ENCODE data around the gene TTC34.
"Not testable (repeated sequence)": the region's sequence is repeated elsewhere in the genome, so short reads cannot be mapped to it uniquely, and the experiment has no call there.

The TTC34 gene

DNA sequence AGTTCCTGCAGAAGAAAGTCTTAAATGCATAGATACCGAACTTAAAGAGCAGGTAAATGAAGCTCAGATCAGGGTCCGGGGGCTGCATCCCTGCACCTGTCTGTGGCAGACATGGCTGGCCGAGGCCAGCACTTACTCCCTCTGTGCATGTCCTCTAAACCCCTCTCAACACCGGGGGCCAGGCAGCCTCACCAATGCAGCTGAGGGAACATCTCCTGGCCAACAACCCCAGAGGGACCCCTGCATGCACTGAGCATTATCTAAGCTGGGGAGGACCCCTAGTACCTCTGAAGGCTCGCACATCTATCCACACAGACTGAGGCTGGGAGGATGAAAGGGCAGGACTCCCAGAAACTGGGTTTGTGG lies 18.4 kb downstream of the TTC34 start:
- H3K4me3 ChIP-seq (ENCODE audit: extremely low read depth, insufficient read depth, low read length, poor library complexity, severe bottlenecking): no peak overlapping the region
- H3K27ac ChIP-seq (ENCODE audit: low read depth, low read length, severe bottlenecking): no peak overlapping the region
- H3K36me3 ChIP-seq (ENCODE audit: control insufficient read depth, insufficient read depth, low read length): no peaks in the 10 kb centered on the region
- 77 to 91% methylated on average over 3 to 4 of the region's 5 CpGs for WGBS, 2 experiments (ENCODE audit: insufficient coverage in 2 of 2)
- peaks cover 53% of the 10 kb centered on the region for H3K9me3 ChIP-seq (ENCODE audit: control insufficient read depth, low read length)
- no peaks in the 10 kb centered on the region for H3K4me1 ChIP-seq (ENCODE audit: control insufficient read depth, insufficient read depth, low read length, poor library complexity, severe bottlenecking)

DNA sequence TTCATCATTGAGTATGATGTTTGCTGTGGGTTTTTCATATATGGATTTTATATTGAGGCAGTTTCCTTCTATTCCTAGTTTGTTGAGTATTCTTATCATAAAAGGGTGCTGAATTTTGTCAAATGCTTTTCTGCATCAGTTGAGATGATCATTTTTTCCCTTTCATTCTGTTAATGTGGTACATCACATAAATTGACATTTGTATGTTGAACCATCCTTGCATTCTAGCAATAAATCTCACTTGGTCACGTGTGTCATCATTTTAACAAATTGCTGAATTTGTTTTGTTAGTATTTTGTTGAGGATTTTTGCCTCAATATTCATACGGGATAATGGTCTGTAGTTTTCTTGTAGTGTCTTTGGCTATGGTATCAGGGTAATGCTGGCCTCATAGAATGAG lies 19.9 kb downstream of the TTC34 start:
- Histone ChIP-seq H3K4me3 (ENCODE audit: extremely low read depth, insufficient read depth, low read length, poor library complexity, severe bottlenecking) (no peak overlapping the region), H3K9me3 (ENCODE audit: control insufficient read depth, low read length) (peaks cover 50% of the 10 kb centered on the region), H3K27ac (ENCODE audit: low read depth, low read length, severe bottlenecking) (no peak overlapping the region), H3K36me3 (ENCODE audit: control insufficient read depth, insufficient read depth, low read length) (no peaks in the 10 kb centered on the region), H3K4me1 (ENCODE audit: control insufficient read depth, insufficient read depth, low read length, poor library complexity, severe bottlenecking) (no peaks in the 10 kb centered on the region)
- WGBS, 2 experiments (ENCODE audit: insufficient coverage in 2 of 2): 50 to 75% methylated on average over 1 of the region's 2 CpGs

DNA sequence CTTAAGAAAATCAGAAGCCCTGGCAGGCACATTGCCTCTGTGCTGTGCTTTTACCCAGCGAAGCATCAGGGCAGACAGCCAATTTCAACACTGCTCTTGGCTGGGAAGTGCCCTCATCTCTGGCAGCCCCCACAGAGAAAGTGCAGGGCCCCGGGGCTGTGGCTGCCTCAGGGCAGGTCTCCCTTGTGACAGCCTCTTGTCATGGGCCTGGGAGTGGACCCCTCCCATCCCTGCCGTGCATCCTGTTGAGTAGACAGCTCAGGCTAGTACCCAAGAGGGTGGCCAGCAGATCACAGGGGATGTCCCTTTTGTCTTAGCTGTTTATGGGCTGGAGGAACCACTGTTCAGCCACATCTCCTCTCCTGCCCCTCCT lies 23.3 kb downstream of the TTC34 start:
- no peak overlapping the region for H3K27ac ChIP-seq (ENCODE audit: low read depth, low read length, severe bottlenecking)
- no peak overlapping the region for H3K4me3 ChIP-seq (ENCODE audit: extremely low read depth, insufficient read depth, low read length, poor library complexity, severe bottlenecking)
- peaks cover 44% of the 10 kb centered on the region for H3K9me3 ChIP-seq (ENCODE audit: control insufficient read depth, low read length)
- H3K4me1 ChIP-seq (ENCODE audit: control insufficient read depth, insufficient read depth, low read length, poor library complexity, severe bottlenecking): no peaks in the 10 kb centered on the region
- H3K36me3 ChIP-seq (ENCODE audit: control insufficient read depth, insufficient read depth, low read length): no peaks in the 10 kb centered on the region
- 42 to 46% methylated on average over 3 of the region's 3 CpGs for WGBS, 2 experiments (ENCODE audit: insufficient coverage in 2 of 2)

DNA sequence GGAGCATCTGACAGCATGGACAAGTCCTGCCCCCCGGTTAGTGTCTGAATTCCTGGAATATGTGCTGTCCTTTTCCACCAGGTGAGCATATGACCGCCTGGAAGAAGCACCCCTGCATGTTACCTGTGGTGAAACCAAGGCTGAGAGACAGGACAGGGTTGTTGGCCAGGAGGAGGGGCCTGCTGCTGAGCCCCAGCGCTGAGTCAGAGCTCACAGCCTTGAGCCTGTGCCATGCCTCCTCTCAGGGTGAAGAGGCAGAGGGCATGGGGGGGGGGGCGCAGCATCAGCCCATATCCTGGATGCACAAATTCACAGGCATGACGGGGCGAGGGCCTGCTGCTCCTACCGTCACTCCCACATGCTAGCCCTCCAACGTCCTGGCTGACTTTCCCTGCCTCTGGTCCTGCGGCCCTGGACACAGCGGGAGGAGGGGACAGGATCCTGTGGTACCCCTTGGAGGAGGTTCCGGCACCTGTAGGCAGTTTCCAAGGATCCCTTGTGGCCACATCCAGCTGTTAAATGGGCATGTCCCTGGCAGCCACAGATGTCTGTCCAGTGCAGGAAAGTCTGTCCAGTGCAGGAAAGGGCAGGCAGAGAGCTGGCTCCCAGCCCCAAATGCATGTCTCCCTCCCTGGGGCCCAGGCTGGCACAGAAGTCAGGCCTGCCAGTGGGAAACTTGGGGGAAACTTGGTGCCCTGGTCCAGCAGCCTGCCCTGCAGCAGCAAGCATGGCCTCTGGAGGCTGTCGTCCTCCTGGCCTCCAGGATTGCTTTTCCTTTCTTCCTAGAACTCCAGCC lies 23.9 kb downstream of the TTC34 start:
- WGBS, 2 experiments (ENCODE audit: insufficient coverage in 2 of 2): 49 to 58% methylated on average over 11 of the region's 12 CpGs
- no peaks in the 10 kb centered on the region for H3K4me1 ChIP-seq (ENCODE audit: control insufficient read depth, insufficient read depth, low read length, poor library complexity, severe bottlenecking)
- H3K27ac ChIP-seq (ENCODE audit: low read depth, low read length, severe bottlenecking): no peak overlapping the region
- no peaks in the 10 kb centered on the region for H3K36me3 ChIP-seq (ENCODE audit: control insufficient read depth, insufficient read depth, low read length)
- no peak overlapping the region for H3K4me3 ChIP-seq (ENCODE audit: extremely low read depth, insufficient read depth, low read length, poor library complexity, severe bottlenecking)
- H3K9me3 ChIP-seq (ENCODE audit: control insufficient read depth, low read length): peaks cover 38% of the 10 kb centered on the region

DNA sequence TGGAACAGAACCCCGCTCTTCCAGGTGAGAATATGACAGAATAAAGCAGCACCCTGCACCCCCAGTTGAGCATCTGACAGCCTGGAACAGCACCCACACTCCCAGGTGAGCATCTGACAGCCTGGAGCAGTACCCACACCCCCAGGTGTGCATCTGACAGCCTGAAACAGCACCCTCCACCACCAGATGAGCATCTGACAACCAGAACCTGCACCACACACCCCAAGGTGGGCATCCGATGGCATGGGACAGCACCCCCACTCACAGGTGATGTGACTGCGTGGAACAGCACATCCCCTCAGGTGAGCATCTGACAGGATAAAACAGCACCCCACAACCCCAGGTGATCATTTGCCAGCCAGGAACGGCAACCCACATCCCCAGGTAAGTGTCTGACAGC lies 26.2 kb downstream of the TTC34 start:
- peaks cover 21% of the 10 kb centered on the region for H3K9me3 ChIP-seq (ENCODE audit: control insufficient read depth, low read length)
- not testable (repeated sequence) for H3K4me3 ChIP-seq (ENCODE audit: extremely low read depth, insufficient read depth, low read length, poor library complexity, severe bottlenecking); H3K36me3 ChIP-seq (ENCODE audit: control insufficient read depth, insufficient read depth, low read length); H3K27ac ChIP-seq (ENCODE audit: low read depth, low read length, severe bottlenecking); H3K4me1 ChIP-seq (ENCODE audit: control insufficient read depth, insufficient read depth, low read length, poor library complexity, severe bottlenecking)
- WGBS, 2 experiments (ENCODE audit: insufficient coverage in 2 of 2): no CpG with 5 or more reads among the region's 4 CpGs

DNA sequence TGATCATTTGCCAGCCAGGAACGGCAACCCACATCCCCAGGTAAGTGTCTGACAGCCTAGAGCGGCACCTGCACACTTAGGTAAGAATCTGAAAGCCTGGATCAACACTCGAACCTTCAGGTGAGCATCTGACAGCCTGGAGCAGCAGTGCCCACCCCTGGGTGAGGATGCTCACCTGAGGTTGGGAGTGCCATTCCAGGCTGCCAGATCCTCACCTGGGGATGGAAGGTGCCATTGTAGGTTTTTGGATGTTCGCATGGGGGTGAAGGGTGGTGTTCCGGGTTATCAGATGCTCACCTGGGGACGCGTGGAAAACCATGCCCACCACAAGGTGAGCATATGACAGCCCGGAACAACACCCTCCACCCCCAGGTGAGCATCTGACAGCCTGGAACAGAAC lies 33.4 kb downstream of the TTC34 start:
- WGBS, 2 experiments (ENCODE audit: insufficient coverage in 2 of 2): no CpG with 5 or more reads among the region's 8 CpGs
- not testable (repeated sequence) for H3K4me1 ChIP-seq (ENCODE audit: control insufficient read depth, insufficient read depth, low read length, poor library complexity, severe bottlenecking); H3K4me3 ChIP-seq (ENCODE audit: extremely low read depth, insufficient read depth, low read length, poor library complexity, severe bottlenecking); H3K9me3 ChIP-seq (ENCODE audit: control insufficient read depth, low read length); H3K36me3 ChIP-seq (ENCODE audit: control insufficient read depth, insufficient read depth, low read length); H3K27ac ChIP-seq (ENCODE audit: low read depth, low read length, severe bottlenecking)

DNA sequence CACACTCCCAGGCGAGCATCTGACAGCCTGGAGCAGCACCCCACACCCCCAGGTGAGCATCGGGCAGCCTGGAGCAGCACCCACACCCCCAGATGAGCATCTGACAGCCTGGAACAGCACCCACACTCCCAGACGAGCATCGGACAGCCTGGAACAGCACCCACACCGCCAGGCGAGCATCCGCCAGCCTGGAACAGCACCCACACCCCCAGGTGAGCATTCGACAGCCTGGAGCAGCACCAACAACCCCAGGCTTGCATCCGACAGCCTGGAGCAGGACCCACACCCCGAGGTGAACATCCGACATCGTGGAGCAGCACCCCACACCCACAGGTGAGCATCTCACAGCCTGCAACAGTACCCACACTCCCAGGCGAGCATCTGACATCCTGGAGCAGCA lies 42.1 kb downstream of the TTC34 start:
- WGBS, 2 experiments (ENCODE audit: insufficient coverage in 2 of 2): 72 to 75% methylated on average over 5 of the region's 13 CpGs
- H3K36me3 ChIP-seq (ENCODE audit: control insufficient read depth, insufficient read depth, low read length); H3K4me1 ChIP-seq (ENCODE audit: control insufficient read depth, insufficient read depth, low read length, poor library complexity, severe bottlenecking); H3K27ac ChIP-seq (ENCODE audit: low read depth, low read length, severe bottlenecking); H3K9me3 ChIP-seq (ENCODE audit: control insufficient read depth, low read length); H3K4me3 ChIP-seq (ENCODE audit: extremely low read depth, insufficient read depth, low read length, poor library complexity, severe bottlenecking): not testable (repeated sequence)

DNA sequence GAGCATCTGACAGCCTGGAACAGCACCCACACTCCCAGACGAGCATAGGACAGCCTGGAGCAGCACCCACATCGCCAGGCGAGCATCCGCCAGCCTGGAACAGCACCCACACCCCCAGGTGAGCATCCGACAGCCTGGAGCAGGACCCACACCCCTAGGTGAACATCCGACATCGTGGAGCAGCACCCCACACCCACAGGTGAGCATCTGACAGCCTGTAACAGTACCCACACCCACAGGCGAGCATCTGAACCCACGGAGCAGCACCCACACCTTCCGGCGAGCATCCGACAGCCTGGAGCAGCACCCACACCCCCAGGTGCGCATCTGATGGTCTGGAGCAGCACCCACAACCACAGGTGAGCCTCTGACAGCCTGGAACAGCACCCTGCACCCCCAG lies 44.0 kb downstream of the TTC34 start:
- H3K4me3 ChIP-seq (ENCODE audit: extremely low read depth, insufficient read depth, low read length, poor library complexity, severe bottlenecking); H3K9me3 ChIP-seq (ENCODE audit: control insufficient read depth, low read length); H3K36me3 ChIP-seq (ENCODE audit: control insufficient read depth, insufficient read depth, low read length); H3K4me1 ChIP-seq (ENCODE audit: control insufficient read depth, insufficient read depth, low read length, poor library complexity, severe bottlenecking); H3K27ac ChIP-seq (ENCODE audit: low read depth, low read length, severe bottlenecking): not testable (repeated sequence)
- 40 to 42% methylated on average over 2 of the region's 13 CpGs for WGBS, 2 experiments (ENCODE audit: insufficient coverage in 2 of 2)

DNA sequence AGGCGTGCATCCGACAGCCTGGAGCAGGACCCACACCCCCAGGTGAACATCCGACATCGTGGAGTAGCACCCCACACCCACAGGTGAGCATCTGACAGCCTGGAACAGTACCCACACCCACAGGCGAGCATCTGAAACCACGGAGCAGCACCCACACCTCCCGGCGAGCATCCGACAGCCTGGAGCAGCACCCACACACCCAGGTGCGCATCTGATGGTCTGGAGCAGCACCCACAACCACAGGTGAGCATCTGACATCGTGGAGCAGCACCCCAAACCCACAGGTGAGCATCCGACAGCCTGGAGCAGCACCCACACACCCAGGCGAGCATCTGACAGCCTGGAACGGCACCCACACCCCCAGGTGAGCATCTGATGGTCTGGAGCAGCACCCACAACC lies 46.1 kb downstream of the TTC34 start:
- 65% methylated on average over 5 of the region's 14 CpGs; no CpG with 5 or more reads in 1 of the 2 experiments for WGBS, 2 experiments (ENCODE audit: insufficient coverage in 2 of 2)
- not testable (repeated sequence) for H3K4me1 ChIP-seq (ENCODE audit: control insufficient read depth, insufficient read depth, low read length, poor library complexity, severe bottlenecking); H3K27ac ChIP-seq (ENCODE audit: low read depth, low read length, severe bottlenecking); H3K9me3 ChIP-seq (ENCODE audit: control insufficient read depth, low read length); H3K36me3 ChIP-seq (ENCODE audit: control insufficient read depth, insufficient read depth, low read length); H3K4me3 ChIP-seq (ENCODE audit: extremely low read depth, insufficient read depth, low read length, poor library complexity, severe bottlenecking)

DNA sequence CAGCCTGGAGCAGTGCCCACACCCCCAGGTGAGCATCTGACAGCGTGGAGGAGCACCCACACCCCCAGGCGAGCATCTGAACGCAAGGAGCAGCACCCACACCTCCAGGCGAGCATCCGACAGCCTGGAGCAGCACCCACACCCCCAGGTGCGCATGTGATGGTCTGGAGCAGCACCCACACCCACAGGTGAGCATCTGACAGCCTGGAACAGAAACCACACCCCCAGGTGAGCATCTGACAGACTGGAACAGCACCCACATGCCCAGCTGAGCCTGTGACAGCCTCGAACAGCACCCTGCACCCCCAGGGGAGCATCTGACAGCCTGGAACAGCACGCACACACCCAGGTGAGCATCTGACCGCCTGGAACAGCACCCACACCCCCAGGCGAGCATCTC lies 46.9 kb downstream of the TTC34 start:
- not testable (repeated sequence) for H3K9me3 ChIP-seq (ENCODE audit: control insufficient read depth, low read length); H3K4me1 ChIP-seq (ENCODE audit: control insufficient read depth, insufficient read depth, low read length, poor library complexity, severe bottlenecking)
- no CpG with 5 or more reads among the region's 10 CpGs for WGBS, 2 experiments (ENCODE audit: insufficient coverage in 2 of 2)

DNA sequence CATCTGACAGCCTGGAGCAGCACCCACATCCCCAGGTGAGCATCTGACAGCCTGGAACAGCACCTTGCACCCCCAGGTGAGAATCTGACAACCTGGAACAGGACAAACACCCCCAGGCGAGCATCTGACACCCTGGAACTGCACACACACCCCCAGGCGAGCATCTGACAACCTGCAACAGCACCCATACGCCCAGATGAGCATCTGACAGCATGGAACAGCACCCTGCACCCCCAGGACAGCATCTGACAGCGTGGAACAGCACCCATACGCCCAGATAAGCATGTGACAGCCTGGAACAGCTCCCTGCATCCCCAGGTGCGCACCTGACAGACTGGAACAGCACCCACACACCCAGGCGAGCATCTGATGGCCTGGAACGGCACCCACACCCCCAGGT lies 49.0 kb downstream of the TTC34 start:
- H3K4me3 ChIP-seq (ENCODE audit: extremely low read depth, insufficient read depth, low read length, poor library complexity, severe bottlenecking); H3K27ac ChIP-seq (ENCODE audit: low read depth, low read length, severe bottlenecking); H3K36me3 ChIP-seq (ENCODE audit: control insufficient read depth, insufficient read depth, low read length); H3K4me1 ChIP-seq (ENCODE audit: control insufficient read depth, insufficient read depth, low read length, poor library complexity, severe bottlenecking); H3K9me3 ChIP-seq (ENCODE audit: control insufficient read depth, low read length): not testable (repeated sequence)
- WGBS, 2 experiments (ENCODE audit: insufficient coverage in 2 of 2): 0 to 10% methylated on average over 1 to 3 of the region's 8 CpGs

More for the DNA sequence above, 46.9 kb downstream of the TTC34 start:
- H3K4me3 ChIP-seq (ENCODE audit: extremely low read depth, insufficient read depth, low read length, poor library complexity, severe bottlenecking); H3K36me3 ChIP-seq (ENCODE audit: control insufficient read depth, insufficient read depth, low read length); H3K27ac ChIP-seq (ENCODE audit: low read depth, low read length, severe bottlenecking): not testable (repeated sequence)
